GM23248 (cell line): ENCODE data around the gene KLHL28. TPM values are rescaled to one million over a fixed set of nuclear protein-coding genes. Genes with fewer than 3 reads are reported as not detected.

ENCODE experiments used
- DNase-seq: peaks from one replicate; pipeline ENCODE4 v3.0.0-alpha.2; 2015
- H2AFZ ChIP-seq: fragments of 200-600 bp; sonication (generic); 2 replicates; pipeline ENCODE4 v1.6.1; 2016; ENCODE audit warnings: antibody characterized with exemption
- H3F3A ChIP-seq: fragments of 200-600 bp; sonication (generic); 2 replicates; pipeline ENCODE4 v1.6.1; 2016; ENCODE audit warnings: mild to moderate bottlenecking, antibody characterized with exemption, mixed run types; ENCODE audit not compliant: insufficient read depth
- H3K27ac ChIP-seq: fragments of 200-600 bp; sonication (generic); 2 replicates; pipeline ENCODE4 v1.5.1; 2016; ENCODE audit warnings: mild to moderate bottlenecking
- H3K27me3 ChIP-seq: fragments of 200-600 bp; sonication (generic); replicated peaks from 2 replicates; pipeline ENCODE4 v1.6.1; 2016; ENCODE audit warnings: mild to moderate bottlenecking; ENCODE audit not compliant: insufficient read depth
- H3K36me3 ChIP-seq: fragments of 200-600 bp; sonication (generic); 2 replicates; pipeline ENCODE4 v1.6.1; 2016; ENCODE audit warnings: low read depth, mild to moderate bottlenecking
- H3K4me1 ChIP-seq: fragments of 200-600 bp; sonication (generic); 2 replicates; pipeline ENCODE4 v1.6.1; 2016; ENCODE audit warnings: mild to moderate bottlenecking; ENCODE audit not compliant: insufficient read depth
- H3K4me2 ChIP-seq: fragments of 200-600 bp; sonication (generic); one replicate; pipeline ENCODE4 v1.6.1; 2016; ENCODE audit warnings: mild to moderate bottlenecking; ENCODE audit not compliant: unreplicated experiment
- H3K4me3 ChIP-seq: fragments of 200-600 bp; sonication (generic); 2 replicates; pipeline ENCODE4 v1.5.1; 2016; ENCODE audit warnings: mild to moderate bottlenecking
- H3K79me2 ChIP-seq: fragments of 200-600 bp; sonication (generic); 2 replicates; pipeline ENCODE4 v1.6.1; 2016; ENCODE audit warnings: mild to moderate bottlenecking; ENCODE audit not compliant: insufficient read depth
- H3K9ac ChIP-seq: fragments of 200-600 bp; sonication (generic); 2 replicates; pipeline ENCODE4 v1.6.1; 2016; ENCODE audit warnings: mild to moderate bottlenecking
- H3K9me2 ChIP-seq: fragments of 200-600 bp; sonication (generic); 2 replicates; pipeline ENCODE4 v1.6.1; 2016; ENCODE audit warnings: mixed run types, mild to moderate bottlenecking, moderate library complexity; ENCODE audit not compliant: insufficient read depth
- H3K9me3 ChIP-seq: fragments of 200-600 bp; sonication (generic); one replicate; pipeline ENCODE4 v1.6.1; 2017; ENCODE audit warnings: low read depth
- H4K20me1 ChIP-seq: fragments of 200-600 bp; sonication (generic); 2 replicates; pipeline ENCODE4 v1.6.0; 2016; ENCODE audit not compliant: insufficient read depth
- EZH2 ChIP-seq: fragments of 200-600 bp; sonication (generic); IDR thresholded peaks from 2 replicates; pipeline ENCODE4 v1.6.1; 2018; ENCODE audit warnings: antibody characterized with exemption, mild to moderate bottlenecking; ENCODE audit not compliant: insufficient read depth, poor library complexity, severe bottlenecking
- EZH2phosphoT487 ChIP-seq: fragments of 200-600 bp; sonication (generic); IDR thresholded peaks from 2 replicates; pipeline ENCODE4 v1.6.1; 2018; ENCODE audit warnings: antibody characterized with exemption, moderate library complexity, mild to moderate bottlenecking, low read depth; ENCODE audit not compliant: insufficient read depth
- WGBS, 2 experiments: methylation state at CpG; one replicate each; pipeline ENCODE4 v1.1.6; 2015 to 2017; ENCODE audit warnings: low lambda C conversion rate in 2 of 2, low coverage in 1 of 2; ENCODE audit errors: missing lambda C conversion rate in 2 of 2; 5-methylcytosine and 5-hydroxymethylcytosine counted together
- in situ Hi-C: fragments of 300-500 bp; cut with MboI; formaldehyde crosslinking; loops from 2 replicates; pipeline ENCODE4 v1.15.0; 2020
- polyA plus RNA-seq: library from polyadenylated mRNA; unstranded; fragments of >200 nt; fragmentation: Nextera tagmentation; extraction: Ambion mirVana; gene quantifications from 2 replicates; pipeline ENCODE4 v1.2.1, GENCODE V29; 2016
- total RNA-seq: library from RNA; depleted of rRNA; stranded (reverse); fragments of >200 nt; shearing (Covaris generic); gene quantifications from 2 replicates; pipeline ENCODE4 v1.2.3, GENCODE V29; 2014

Gene KLHL28
- total and polyA plus RNA-seq, 2 experiments from 2014 or later = 10.3 to 13.1 TPM

- no peak overlapping the region for H3K4me3 ChIP-seq
- peaks cover 21% of the 10 kb centered on the region for H3F3A ChIP-seq
- H3K27ac ChIP-seq = no peak overlapping the region
- WGBS, 2 experiments = 97 to 98% methylated on average over 6 of the region's 6 CpGs
- no peaks in the 10 kb centered on the region for H4K20me1 ChIP-seq
- no peaks in the 10 kb centered on the region for H3K27me3 ChIP-seq
- in situ Hi-C loops = no loop called here
- no peak for DNase-seq
- no peaks in the 10 kb centered on the region for H3K9me3 ChIP-seq
- H3K79me2 ChIP-seq = peaks cover 70% of the 10 kb centered on the region
- peaks cover 34% of the 10 kb centered on the region for H3K4me1 ChIP-seq
- H3K9ac ChIP-seq = no peak overlapping the region
- TF ChIP-seq EZH2phosphoT487 (no peak), EZH2 (no peak)
- H3K9me2 ChIP-seq = no peaks in the 10 kb centered on the region
- no peak overlapping the region for H3K4me2 ChIP-seq
- peaks cover 14% of the 10 kb centered on the region for H3K36me3 ChIP-seq
- no peak overlapping the region for H2AFZ ChIP-seq
Measured at GRCh38 chr14:44940944-44941343, 20.8 kb downstream of the KLHL28 start.

GRCh38 chr14:44940211-44940610 lies 21.5 kb downstream of the KLHL28 start:
- Histone ChIP-seq H3F3A (peaks cover 15% of the 10 kb centered on the region), H3K79me2 (peaks cover 73% of the 10 kb centered on the region), H3K4me3 (no peak overlapping the region), H3K27ac (no peak overlapping the region), H3K27me3 (no peaks in the 10 kb centered on the region), H4K20me1 (no peaks in the 10 kb centered on the region), H2AFZ (no peak overlapping the region), H3K9me3 (no peaks in the 10 kb centered on the region), H3K36me3 (peaks cover 14% of the 10 kb centered on the region), H3K4me1 (peaks cover 28% of the 10 kb centered on the region), H3K9me2 (no peaks in the 10 kb centered on the region), H3K9ac (no peak overlapping the region), H3K4me2 (no peak overlapping the region)
- DNase-seq = no peak
- no peak for TF ChIP-seq EZH2
- no peak for TF ChIP-seq EZH2phosphoT487
- in situ Hi-C loops = no loop called here

- 100% methylated on average over 2 of the region's 2 CpGs for WGBS, 2 experiments
- no peak for TF ChIP-seq EZH2phosphoT487
- no peak for TF ChIP-seq EZH2
- Histone ChIP-seq H3K9ac (no peak overlapping the region), H3K27me3 (no peaks in the 10 kb centered on the region), H3F3A (no peaks in the 10 kb centered on the region), H3K9me3 (no peaks in the 10 kb centered on the region), H4K20me1 (no peaks in the 10 kb centered on the region), H3K36me3 (peaks cover 24% of the 10 kb centered on the region), H2AFZ (no peak overlapping the region), H3K4me3 (no peak overlapping the region), H3K79me2 (peaks cover 78% of the 10 kb centered on the region), H3K4me2 (no peak overlapping the region), H3K27ac (no peak overlapping the region), H3K9me2 (no peaks in the 10 kb centered on the region), H3K4me1 (peaks cover 14% of the 10 kb centered on the region; the same call in 1 of the 2 replicates)
- no peak for DNase-seq
- in situ Hi-C loops = no loop called here
Measured at GRCh38 chr14:44937547-44937946, 24.2 kb downstream of the KLHL28 start.

- WGBS, 2 experiments = 97 to 98% methylated on average over 2 of the region's 2 CpGs
- TF ChIP-seq EZH2phosphoT487 (no peak), EZH2 (no peak)
Measured at GRCh38 chr14:44935155-44935554, 26.6 kb downstream of the KLHL28 start.

GRCh38 chr14:44928793-44929192 lies 33.0 kb downstream of the KLHL28 start:
- Histone ChIP-seq H3K9me3 (no peaks in the 10 kb centered on the region), H3K4me3 (no peak overlapping the region), H3K27me3 (no peaks in the 10 kb centered on the region), H3K9ac (no peak overlapping the region), H3K27ac (no peak overlapping the region), H3F3A (no peaks in the 10 kb centered on the region), H4K20me1 (no peaks in the 10 kb centered on the region), H3K79me2 (peaks cover 13% of the 10 kb centered on the region), H3K4me1 (no peaks in the 10 kb centered on the region), H3K4me2 (no peak overlapping the region), H2AFZ (no peak overlapping the region), H3K36me3 (0 out of 2 replicates have a peak, but pooled peaks cover 14% of the 10 kb centered on the region), H3K9me2 (no peaks in the 10 kb centered on the region)
- no peak for DNase-seq
- TF ChIP-seq EZH2phosphoT487 = no peak
- no peak for TF ChIP-seq EZH2
- in situ Hi-C loops = no loop called here
- 78 to 81% methylated on average over 7 of the region's 7 CpGs for WGBS, 2 experiments

More at GRCh38 chr14:44935155-44935554, 26.6 kb downstream of the KLHL28 start:
- H3K9me3 ChIP-seq = no peaks in the 10 kb centered on the region
- in situ Hi-C loops = no loop called here
- H3K4me2 ChIP-seq = no peak overlapping the region
- no peak overlapping the region for H2AFZ ChIP-seq
- DNase-seq = no peak
- no peak overlapping the region for H3K9ac ChIP-seq
- no peaks in the 10 kb centered on the region for H3F3A ChIP-seq
- peaks cover 17% of the 10 kb centered on the region; the same call in 1 of the 2 replicates for H3K36me3 ChIP-seq
- peaks cover 67% of the 10 kb centered on the region for H3K79me2 ChIP-seq
- no peaks in the 10 kb centered on the region for H4K20me1 ChIP-seq
- H3K27ac ChIP-seq = no peak overlapping the region
- H3K4me3 ChIP-seq = no peak overlapping the region
- H3K4me1 ChIP-seq = peaks cover 2% of the 10 kb centered on the region; the same call in 1 of the 2 replicates
- H3K27me3 ChIP-seq = no peaks in the 10 kb centered on the region
- no peaks in the 10 kb centered on the region for H3K9me2 ChIP-seq
